A549 (cell line): ENCODE results near the gene PBRM1. TPM values are rescaled to one million over a fixed set of nuclear protein-coding genes. Genes with fewer than 3 reads are reported as not detected.
A peak's percentile ranks its signal among the peaks of the same experiment; 100 is the strongest.

Experiments used
- ATAC-seq, 2 experiments: fragments of 200-7000 bp in 1 of 2; fragments of >200 bp in 1 of 2; cut with Nextera tagmentation in 1 of 2; cut with Tn5 transposase in 1 of 2; 3 replicates each; pipeline versions ENCODE4 v1.8.0 to v1.9.1; 2018 to 2020; ENCODE audit warnings: mild to moderate bottlenecking in 1 of 2, moderate library complexity in 1 of 2
- CTCF ChIA-PET: fragments of 300-600 bp; sonication (Branson Sonifier 250); formaldehyde crosslinking; extraction: SDS; loops from one replicate; lab custom pipeline; 2021; ENCODE audit warnings: antibody characterized with exemption, inconsistent platforms; lab: Yijun Ruan, JAX
- POLR2A ChIA-PET: fragments of 350-600 bp; formaldehyde crosslinking; extraction: SDS; loops from one replicate; lab custom pipeline; 2021; ENCODE audit warnings: antibody characterized with exemption, inconsistent platforms; lab: Yijun Ruan, JAX
- DNase-seq, 2 experiments: peaks; one replicate each; pipeline versions ENCODE4 v3.0.0 to v3.0.0-alpha.2; 2011 to 2016; ENCODE audit warnings: low read depth in 1 of 2, low spot score in 1 of 2
- FAIRE-seq: peaks from 2 replicates; lab custom pipeline; 2011; peaks lifted over from hg19 to GRCh38; lab: Jason Lieb, UNC
- H3K27ac ChIP-seq, 2 experiments: fragments of >200 bp; sonication (Bioruptor Twin); formaldehyde crosslinking; 3 replicates each; pipeline ENCODE4 v1.5.1; 2016 to 2017
- H3K4me1 ChIP-seq: fragments of >200 bp; sonication (Bioruptor Twin); formaldehyde crosslinking; 3 replicates; pipeline ENCODE4 v1.6.1; 2016
- H3K4me2 ChIP-seq: fragments of >200 bp; sonication (Bioruptor Twin); formaldehyde crosslinking; 3 replicates; pipeline ENCODE4 v1.6.1; 2016
- H3K4me3 ChIP-seq: fragments of >200 bp; sonication (Bioruptor Twin); formaldehyde crosslinking; 3 replicates; pipeline ENCODE4 v1.5.1; 2016
- H3K9me3 ChIP-seq: fragments of >200 bp; sonication (Bioruptor Twin); formaldehyde crosslinking; 3 replicates; pipeline ENCODE4 v1.6.1; 2016
- CBX2 ChIP-seq: fragments of 200-600 bp; sonication (generic); IDR thresholded peaks from 2 replicates; pipeline ENCODE4 v1.6.1; 2016; ENCODE audit warnings: low read depth, mild to moderate bottlenecking, borderline replicate concordance
- CHD4 ChIP-seq: fragments of 200-600 bp; sonication (generic); IDR thresholded peaks from 2 replicates; pipeline ENCODE4 v1.6.1; 2016; ENCODE audit warnings: antibody characterized with exemption, mild to moderate bottlenecking, borderline replicate concordance
- EHMT2 ChIP-seq: fragments of 200-600 bp; sonication (generic); IDR thresholded peaks from 2 replicates; pipeline ENCODE4 v1.6.1; 2016; ENCODE audit warnings: antibody characterized with exemption, low read depth, mild to moderate bottlenecking, moderate library complexity
- FOSL2 ChIP-seq, 2 experiments: fragments of 450-650 bp in 1 of 2; fragments of >200 bp in 1 of 2; sonication (Bioruptor Twin) in 1 of 2; formaldehyde crosslinking; IDR thresholded peaks; 2 replicates each; pipeline versions ENCODE4 v1.5.0 to v1.6.1; 2016 to 2020; ENCODE audit warnings: mild to moderate bottlenecking in 1 of 2, moderate library complexity in 1 of 2
- FOXS1 ChIP-seq: fragments of 250-450 bp; sonication (Bioruptor Pico); IDR thresholded peaks from 2 replicates; pipeline ENCODE4 v1.5.0; 2020; ENCODE audit warnings: mild to moderate bottlenecking, moderate library complexity
- HEYL ChIP-seq: fragments of 250-450 bp; sonication (Bioruptor Pico); IDR thresholded peaks from 2 replicates; pipeline ENCODE4 v1.8.0; 2021; ENCODE audit warnings: mild to moderate bottlenecking, moderate library complexity
- MAZ ChIP-seq: fragments of 150-350 bp; IDR thresholded peaks from 2 replicates; pipeline ENCODE4 v1.6.1; 2014; ENCODE audit warnings: antibody characterized with exemption, low read depth, low read length, borderline replicate concordance
- MYC ChIP-seq: IDR thresholded peaks from 2 replicates; pipeline ENCODE4 v1.6.1; 2012; ENCODE audit warnings: mild to moderate bottlenecking, inconsistent platforms, low read length, improper control_type of control experiment, borderline replicate concordance
- NFE2L2 ChIP-seq: fragments of 150-350 bp; conservative IDR thresholded peaks from 2 replicates; pipeline ENCODE4 v1.6.1; 2014; ENCODE audit warnings: low read length
- PHF8 ChIP-seq: fragments of 200-600 bp; sonication (generic); IDR thresholded peaks from 2 replicates; pipeline ENCODE4 v1.6.1; 2016; ENCODE audit warnings: low read depth, mild to moderate bottlenecking, antibody characterized with exemption, moderate library complexity, borderline replicate concordance
- SREBF2 ChIP-seq: fragments of 450-650 bp; IDR thresholded peaks from 2 replicates; pipeline ENCODE4 v1.6.1; 2014; ENCODE audit warnings: mild to moderate bottlenecking, moderate library complexity
- TP53 ChIP-seq: fragments of 250-450 bp; sonication (Bioruptor Pico); IDR thresholded peaks from 2 replicates; pipeline ENCODE4 v1.5.0; 2021; ENCODE audit warnings: mild to moderate bottlenecking, moderate library complexity
- WGBS: methylation state at CpG from one replicate; pipeline ENCODE4 v1.1.6; 2017; ENCODE audit errors: missing lambda C conversion rate; 5-methylcytosine and 5-hydroxymethylcytosine counted together
- polyA plus RNA-seq, 4 experiments: library from polyadenylated mRNA; depleted of rRNA in 3 of 4; stranded (reverse); fragments of >200 nt; fragmentation: RNase III in 1 of 4; extraction: RNeasy Plus Mini Kit Qiagen cat#74134 plus additional on column Dnase treatment in 1 of 4; gene quantifications; 2 replicates in 3 of 4; 3 replicates in 1 of 4; pipeline ENCODE4 v1.2.3, GENCODE V29; 2011 to 2017
- TF ChIP-seq, protein P1 (sequence below): fragments of >200 bp; sonication (Bioruptor Twin); formaldehyde crosslinking; IDR thresholded peaks from 3 replicates; pipeline ENCODE4 v1.5.1; 2016
- TF ChIP-seq, protein P2 (sequence below): fragments of 150-350 bp; IDR thresholded peaks from 2 replicates; pipeline ENCODE4 v1.6.1; 2014; ENCODE audit warnings: low read depth, mild to moderate bottlenecking, low read length
- TF ChIP-seq, protein P3 (sequence below): fragments of 200-600 bp; sonication (generic); IDR thresholded peaks from 2 replicates; pipeline ENCODE4 v1.6.1; 2016; ENCODE audit warnings: antibody characterized with exemption, mild to moderate bottlenecking, moderate library complexity

PBRM1 gene
- polyA plus RNA-seq, 2 of the 4 experiments (the other 2 are of a cell fraction), result 15.0 to 21.6 TPM

DNA sequence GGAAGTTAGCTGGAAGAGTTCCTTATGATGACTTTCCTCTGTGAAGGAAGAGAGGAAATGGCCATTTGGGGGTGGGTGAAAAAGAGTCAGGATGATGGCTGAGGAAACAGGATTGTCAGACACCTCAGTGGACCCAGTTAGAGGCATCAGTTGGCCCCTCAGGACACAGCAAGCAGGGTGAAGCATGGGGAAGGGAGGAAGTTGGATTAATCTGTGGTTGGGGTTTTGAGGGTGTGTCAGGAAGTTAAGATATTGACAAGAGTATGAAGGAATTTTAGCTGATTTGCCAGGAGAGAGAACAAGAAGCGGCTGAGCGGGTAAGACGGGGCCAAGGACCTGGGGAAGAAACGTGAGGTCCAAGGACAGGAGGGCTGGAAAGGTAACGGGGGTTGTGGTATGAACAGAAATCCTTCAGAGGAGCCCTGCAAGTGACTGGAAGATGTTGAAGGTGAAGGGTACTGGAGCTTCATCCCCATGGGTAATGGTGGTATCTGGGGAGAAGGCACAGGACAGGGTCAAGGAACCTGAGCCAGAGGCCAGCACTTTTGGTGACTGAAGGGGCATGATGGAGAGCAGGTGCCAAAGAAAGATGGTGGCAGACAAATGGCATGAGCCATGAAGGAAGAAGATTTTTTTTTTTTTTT, 146.6 kb downstream of the PBRM1 start:
- no peak overlapping the region for H3K4me3 ChIP-seq
- H3K27ac ChIP-seq, result no peak overlapping the region
- WGBS, result 94% methylated on average over 5 of the region's 5 CpGs
- ATAC-seq (no peak), DNase-seq (no peak), FAIRE-seq (no peak)
- H3K9me3 ChIP-seq, result no peaks in the 10 kb centered on the region
- no peak overlapping the region; the same call in 2 of the 3 replicates for H3K4me2 ChIP-seq
- TF ChIP-seq EHMT2 (no peak), SREBF2 (no peak), CBX2 (no peak), CHD4 (no peak), HEYL (CRISPR knock-in tag) (no peak), TP53 (CRISPR knock-in tag) (no peak), MAZ (no peak), FOXS1 (no peak), FOSL2 (IDR thresholded peaks at IDR 0.05) (no peak), FOSL2 (CRISPR knock-in tag; IDR thresholded peaks at IDR 0.05) (no peak)
- TF ChIP-seq, protein P1, sequence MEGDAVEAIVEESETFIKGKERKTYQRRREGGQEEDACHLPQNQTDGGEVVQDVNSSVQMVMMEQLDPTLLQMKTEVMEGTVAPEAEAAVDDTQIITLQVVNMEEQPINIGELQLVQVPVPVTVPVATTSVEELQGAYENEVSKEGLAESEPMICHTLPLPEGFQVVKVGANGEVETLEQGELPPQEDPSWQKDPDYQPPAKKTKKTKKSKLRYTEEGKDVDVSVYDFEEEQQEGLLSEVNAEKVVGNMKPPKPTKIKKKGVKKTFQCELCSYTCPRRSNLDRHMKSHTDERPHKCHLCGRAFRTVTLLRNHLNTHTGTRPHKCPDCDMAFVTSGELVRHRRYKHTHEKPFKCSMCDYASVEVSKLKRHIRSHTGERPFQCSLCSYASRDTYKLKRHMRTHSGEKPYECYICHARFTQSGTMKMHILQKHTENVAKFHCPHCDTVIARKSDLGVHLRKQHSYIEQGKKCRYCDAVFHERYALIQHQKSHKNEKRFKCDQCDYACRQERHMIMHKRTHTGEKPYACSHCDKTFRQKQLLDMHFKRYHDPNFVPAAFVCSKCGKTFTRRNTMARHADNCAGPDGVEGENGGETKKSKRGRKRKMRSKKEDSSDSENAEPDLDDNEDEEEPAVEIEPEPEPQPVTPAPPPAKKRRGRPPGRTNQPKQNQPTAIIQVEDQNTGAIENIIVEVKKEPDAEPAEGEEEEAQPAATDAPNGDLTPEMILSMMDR, result no peak
- ChIA-PET CTCF (no interaction called here), POLR2A (interaction anchor here (1.0 kb wide), 1 partner anchor 132 kb away, joined by 3 read pairs; no protein-coding TSS in a partner anchor)
- peaks cover 14% of the 10 kb centered on the region for H3K4me1 ChIP-seq

DNA sequence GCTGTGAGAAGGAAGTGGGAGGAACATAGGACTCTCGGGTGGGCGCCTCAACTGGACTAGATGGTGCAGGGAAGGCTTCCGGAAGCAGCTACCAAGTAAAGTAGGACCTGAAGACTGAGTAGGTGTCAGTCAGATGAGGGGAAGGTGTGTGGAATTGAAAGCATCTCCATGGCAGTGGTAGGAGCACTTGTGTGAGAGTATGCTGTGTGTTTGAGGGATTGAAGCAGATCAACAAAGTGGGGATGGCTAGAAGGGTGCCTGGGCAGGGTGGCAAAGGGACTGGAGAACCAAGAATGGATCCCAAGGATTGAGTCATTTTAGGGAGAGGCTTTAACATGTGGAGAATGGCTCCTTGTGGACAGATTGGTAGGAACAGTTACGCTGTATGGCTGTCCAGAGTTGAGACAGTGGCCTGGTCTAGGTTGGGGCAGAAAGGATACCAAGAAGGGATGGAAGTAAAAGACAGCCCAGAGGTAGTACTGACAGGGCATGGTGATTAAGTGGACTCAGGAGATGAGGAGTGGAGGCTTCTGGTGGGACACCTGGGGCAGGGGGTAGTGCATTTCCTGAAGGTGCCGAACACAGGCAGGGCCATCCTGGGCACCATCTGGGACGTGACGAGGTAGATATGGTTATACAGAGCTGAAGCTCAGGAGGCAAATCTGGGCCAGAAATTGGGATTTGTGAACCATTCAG, 147.8 kb downstream of the PBRM1 start:
- no peak for TF ChIP-seq SREBF2
- no peak for TF ChIP-seq PHF8
- TF ChIP-seq, protein P2, sequence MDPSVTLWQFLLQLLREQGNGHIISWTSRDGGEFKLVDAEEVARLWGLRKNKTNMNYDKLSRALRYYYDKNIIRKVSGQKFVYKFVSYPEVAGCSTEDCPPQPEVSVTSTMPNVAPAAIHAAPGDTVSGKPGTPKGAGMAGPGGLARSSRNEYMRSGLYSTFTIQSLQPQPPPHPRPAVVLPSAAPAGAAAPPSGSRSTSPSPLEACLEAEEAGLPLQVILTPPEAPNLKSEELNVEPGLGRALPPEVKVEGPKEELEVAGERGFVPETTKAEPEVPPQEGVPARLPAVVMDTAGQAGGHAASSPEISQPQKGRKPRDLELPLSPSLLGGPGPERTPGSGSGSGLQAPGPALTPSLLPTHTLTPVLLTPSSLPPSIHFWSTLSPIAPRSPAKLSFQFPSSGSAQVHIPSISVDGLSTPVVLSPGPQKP, result no peak
- TF ChIP-seq NFE2L2, result no peak
- TF ChIP-seq, protein P3, sequence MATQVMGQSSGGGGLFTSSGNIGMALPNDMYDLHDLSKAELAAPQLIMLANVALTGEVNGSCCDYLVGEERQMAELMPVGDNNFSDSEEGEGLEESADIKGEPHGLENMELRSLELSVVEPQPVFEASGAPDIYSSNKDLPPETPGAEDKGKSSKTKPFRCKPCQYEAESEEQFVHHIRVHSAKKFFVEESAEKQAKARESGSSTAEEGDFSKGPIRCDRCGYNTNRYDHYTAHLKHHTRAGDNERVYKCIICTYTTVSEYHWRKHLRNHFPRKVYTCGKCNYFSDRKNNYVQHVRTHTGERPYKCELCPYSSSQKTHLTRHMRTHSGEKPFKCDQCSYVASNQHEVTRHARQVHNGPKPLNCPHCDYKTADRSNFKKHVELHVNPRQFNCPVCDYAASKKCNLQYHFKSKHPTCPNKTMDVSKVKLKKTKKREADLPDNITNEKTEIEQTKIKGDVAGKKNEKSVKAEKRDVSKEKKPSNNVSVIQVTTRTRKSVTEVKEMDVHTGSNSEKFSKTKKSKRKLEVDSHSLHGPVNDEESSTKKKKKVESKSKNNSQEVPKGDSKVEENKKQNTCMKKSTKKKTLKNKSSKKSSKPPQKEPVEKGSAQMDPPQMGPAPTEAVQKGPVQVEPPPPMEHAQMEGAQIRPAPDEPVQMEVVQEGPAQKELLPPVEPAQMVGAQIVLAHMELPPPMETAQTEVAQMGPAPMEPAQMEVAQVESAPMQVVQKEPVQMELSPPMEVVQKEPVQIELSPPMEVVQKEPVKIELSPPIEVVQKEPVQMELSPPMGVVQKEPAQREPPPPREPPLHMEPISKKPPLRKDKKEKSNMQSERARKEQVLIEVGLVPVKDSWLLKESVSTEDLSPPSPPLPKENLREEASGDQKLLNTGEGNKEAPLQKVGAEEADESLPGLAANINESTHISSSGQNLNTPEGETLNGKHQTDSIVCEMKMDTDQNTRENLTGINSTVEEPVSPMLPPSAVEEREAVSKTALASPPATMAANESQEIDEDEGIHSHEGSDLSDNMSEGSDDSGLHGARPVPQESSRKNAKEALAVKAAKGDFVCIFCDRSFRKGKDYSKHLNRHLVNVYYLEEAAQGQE, result no peak
- no peak for TF ChIP-seq MYC
- peak overlapping the region; percentile 73 for H3K4me3 ChIP-seq
- no peaks in the 10 kb centered on the region for H3K9me3 ChIP-seq
- peak overlapping the region in 1 of 2 experiments; percentile 95; a peak in 1 of 6 replicates for H3K27ac ChIP-seq
- peaks cover 14% of the 10 kb centered on the region for H3K4me1 ChIP-seq
- DNase-seq (no peak), ATAC-seq (no peak), FAIRE-seq (no peak)
- H3K4me2 ChIP-seq, result peak overlapping the region; percentile 85
- CTCF ChIA-PET, result no interaction called here
- POLR2A ChIA-PET, result no interaction called here
- 98% methylated on average over 7 of the region's 7 CpGs for WGBS
